Uterus (tissue), 4 donors: ENCODE data around the gene CAMK2D. TPM values are rescaled to one million over a fixed set of nuclear protein-coding genes. Genes with fewer than 3 reads are reported as not detected.

Experiments
- DNase-seq, 2 donors: peaks; one replicate each; pipeline ENCODE4 v3.0.0-alpha.2; 2019 to 2020
- H3K27ac ChIP-seq, 2 donors: fragments of 200-600 bp; sonication (generic); 1 replicate in 1 of 2; 2 replicates in 1 of 2; pipeline ENCODE4 v1.5.1; 2016 to 2018
- H3K27me3 ChIP-seq, 2 donors: fragments of 200-600 bp; sonication (generic); one replicate each; pipeline ENCODE4 v1.5.1; 2018 to 2019; ENCODE audit warnings: control low read depth in 1 of 2
- H3K36me3 ChIP-seq, 2 donors: fragments of 200-600 bp; sonication (generic); one replicate each; pipeline ENCODE4 v1.5.1; 2019; ENCODE audit warnings: control low read depth in 1 of 2
- H3K4me1 ChIP-seq, 2 donors: fragments of 200-600 bp; sonication (generic); one replicate each; pipeline ENCODE4 v1.5.1; 2018 to 2019; ENCODE audit warnings: control low read depth in 1 of 2
- H3K4me3 ChIP-seq, 2 donors: fragments of 200-600 bp; sonication (generic); 1 replicate in 1 of 2; 2 replicates in 1 of 2; pipeline ENCODE4 v1.5.1; 2018 to 2019; ENCODE audit warnings: mild to moderate bottlenecking in 1 of 2
- H3K9me3 ChIP-seq, 2 donors: fragments of 200-600 bp; sonication (generic); one replicate each; pipeline ENCODE4 v1.5.1; 2019; ENCODE audit warnings: control low read depth in 1 of 2
- POLR2A ChIP-seq, 2 donors: fragments of 450-650 bp; IDR thresholded peaks; one replicate each; pipeline ENCODE4 v1.6.1; 2016; ENCODE audit warnings: antibody characterized with exemption in 2 of 2, mild to moderate bottlenecking in 1 of 2, moderate library complexity in 1 of 2
- intact Hi-C: fragments of 100-400 bp; cut with DNase I; formaldehyde crosslinking; loops from one replicate; pipeline ENCODE4 v1.15.1; 2023; ENCODE audit warnings: low total_unique reads
- total RNA-seq, 4 donors: library from RNA; depleted of rRNA in 3 of 4; stranded (reverse); fragments of >200 nt in 3 of 4; gene quantifications; one replicate each; pipeline versions ENCODE4 v1.1.0 to v1.2.4, GENCODE V29; 2014 to 2023
- TF ChIP-seq, protein P1 (sequence below), 4 experiments: fragments of 200-600 bp in 2 of 4; fragments of 450-650 bp in 2 of 4; sonication (generic) in 2 of 4; IDR thresholded peaks; one replicate each; pipeline ENCODE4 v1.5.1; 2016 to 2019; ENCODE audit warnings: antibody characterized with exemption in 4 of 4, mild to moderate bottlenecking in 2 of 4, moderate library complexity in 1 of 4
- donor health status: DM: yes; HTN: yes; CAD: no.

CAMK2D gene
- total RNA-seq, 4 donors from 2014 or later = 41.5 to 95.3 (median 54.3) TPM

DNA sequence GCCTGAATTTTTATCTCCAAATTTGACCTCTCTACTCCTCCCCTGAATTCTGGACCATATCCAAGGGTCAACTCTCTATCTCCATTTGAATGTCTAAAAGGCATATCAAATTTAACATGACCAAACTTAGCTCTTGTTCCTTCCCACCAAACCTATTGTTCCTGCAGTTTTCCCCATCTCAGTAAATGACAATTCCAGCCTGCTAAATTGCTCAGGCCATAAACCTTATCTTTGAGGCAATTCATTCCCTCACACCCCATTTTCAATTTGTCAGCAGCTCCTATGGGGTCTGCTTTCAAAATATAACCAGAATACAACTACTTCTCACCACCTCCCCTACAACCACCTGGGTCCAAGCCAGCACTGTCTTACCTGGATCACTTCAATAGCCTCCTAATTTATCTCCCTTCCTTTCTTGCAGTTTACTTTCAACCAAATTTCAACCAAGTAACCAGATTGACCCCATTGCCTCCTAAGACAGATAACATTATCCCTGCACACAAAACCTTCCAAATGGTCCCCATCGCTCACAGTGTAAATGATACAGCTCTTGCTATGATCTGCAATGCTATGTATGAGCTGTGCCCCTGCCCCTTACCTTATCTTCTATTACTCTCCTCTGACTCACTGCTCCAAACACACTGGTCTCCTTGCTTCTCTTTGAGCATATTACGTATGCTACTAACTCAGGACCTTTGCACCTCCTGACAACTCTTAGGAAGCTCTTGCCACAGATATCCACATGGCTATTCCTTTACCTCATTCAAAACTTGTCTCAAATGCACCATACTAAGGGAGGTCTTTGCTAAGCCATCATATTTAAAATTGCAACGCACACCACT lies 66.0 kb downstream of the CAMK2D start:
- Histone ChIP-seq H3K27ac (no peak overlapping the region), H3K27me3 (no peaks in the 10 kb centered on the region), H3K36me3 (no peaks in the 10 kb centered on the region), H3K4me3 (no peak overlapping the region), H3K4me1 (no peaks in the 10 kb centered on the region), H3K9me3 (no peaks in the 10 kb centered on the region)
- no peak for DNase-seq
- intact Hi-C loops = no loop called here
- TF ChIP-seq, protein P1, sequence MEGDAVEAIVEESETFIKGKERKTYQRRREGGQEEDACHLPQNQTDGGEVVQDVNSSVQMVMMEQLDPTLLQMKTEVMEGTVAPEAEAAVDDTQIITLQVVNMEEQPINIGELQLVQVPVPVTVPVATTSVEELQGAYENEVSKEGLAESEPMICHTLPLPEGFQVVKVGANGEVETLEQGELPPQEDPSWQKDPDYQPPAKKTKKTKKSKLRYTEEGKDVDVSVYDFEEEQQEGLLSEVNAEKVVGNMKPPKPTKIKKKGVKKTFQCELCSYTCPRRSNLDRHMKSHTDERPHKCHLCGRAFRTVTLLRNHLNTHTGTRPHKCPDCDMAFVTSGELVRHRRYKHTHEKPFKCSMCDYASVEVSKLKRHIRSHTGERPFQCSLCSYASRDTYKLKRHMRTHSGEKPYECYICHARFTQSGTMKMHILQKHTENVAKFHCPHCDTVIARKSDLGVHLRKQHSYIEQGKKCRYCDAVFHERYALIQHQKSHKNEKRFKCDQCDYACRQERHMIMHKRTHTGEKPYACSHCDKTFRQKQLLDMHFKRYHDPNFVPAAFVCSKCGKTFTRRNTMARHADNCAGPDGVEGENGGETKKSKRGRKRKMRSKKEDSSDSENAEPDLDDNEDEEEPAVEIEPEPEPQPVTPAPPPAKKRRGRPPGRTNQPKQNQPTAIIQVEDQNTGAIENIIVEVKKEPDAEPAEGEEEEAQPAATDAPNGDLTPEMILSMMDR (IDR thresholded peaks at IDR 0.05) = no peak
- no peak for TF ChIP-seq POLR2A (IDR thresholded peaks at IDR 0.05)

GRCh38 chr4:113694008-113694407 lies 67.5 kb downstream of the CAMK2D start:
- no peaks in the 10 kb centered on the region for H3K4me1 ChIP-seq
- no peaks in the 10 kb centered on the region for H3K36me3 ChIP-seq
- TF ChIP-seq, protein P1 (IDR thresholded peaks at IDR 0.05) = no peak
- no peak for TF ChIP-seq POLR2A (IDR thresholded peaks at IDR 0.05)
- H3K27ac ChIP-seq = no peak overlapping the region
- no peak overlapping the region for H3K4me3 ChIP-seq
- intact Hi-C loops = no loop called here
- H3K9me3 ChIP-seq = no peaks in the 10 kb centered on the region
- H3K27me3 ChIP-seq = no peaks in the 10 kb centered on the region
- DNase-seq = no peak

DNA sequence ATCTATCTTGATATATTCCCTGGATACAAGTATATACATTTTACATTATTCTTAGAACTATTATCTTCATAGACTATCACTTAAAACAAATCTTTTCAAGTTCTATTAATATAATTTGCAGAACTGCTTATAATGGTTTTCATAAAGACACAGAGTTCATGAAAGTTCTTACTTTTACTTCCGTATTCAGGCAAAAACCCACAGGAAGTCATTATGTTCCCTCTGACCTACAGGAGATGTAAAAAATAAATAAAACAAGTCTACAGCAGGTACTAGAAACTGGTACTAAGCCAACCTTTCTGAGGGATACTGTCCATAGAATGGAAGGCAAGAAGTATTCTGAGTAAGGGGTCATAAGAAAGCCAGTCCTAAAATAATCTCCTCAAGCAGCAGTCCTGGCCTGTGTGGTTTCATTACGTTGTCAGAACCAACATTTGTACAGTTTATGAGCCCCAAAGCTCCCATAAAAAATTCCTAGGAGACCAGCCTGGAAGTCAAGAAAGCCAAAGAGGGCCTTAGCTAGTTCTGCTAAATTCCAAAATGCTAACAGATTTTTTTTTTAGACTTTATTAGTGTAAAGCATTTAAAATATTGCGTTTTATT lies 68.6 kb downstream of the CAMK2D start:
- H3K9me3 ChIP-seq = no peaks in the 10 kb centered on the region
- intact Hi-C loops = no loop called here
- DNase-seq = no peak
- peak overlapping the region in 1 of 2 donors; percentile 18 for H3K27ac ChIP-seq
- no peaks in the 10 kb centered on the region for H3K36me3 ChIP-seq
- TF ChIP-seq, protein P1 (IDR thresholded peaks at IDR 0.05) = no peak
- no peak for TF ChIP-seq POLR2A (IDR thresholded peaks at IDR 0.05)
- no peak overlapping the region for H3K4me3 ChIP-seq
- H3K4me1 ChIP-seq = no peaks in the 10 kb centered on the region
- H3K27me3 ChIP-seq = no peaks in the 10 kb centered on the region

- Histone ChIP-seq H3K9me3 (no peaks in the 10 kb centered on the region), H3K4me1 (no peaks in the 10 kb centered on the region), H3K4me3 (no peak overlapping the region), H3K36me3 (no peaks in the 10 kb centered on the region), H3K27ac (no peak overlapping the region), H3K27me3 (no peaks in the 10 kb centered on the region)
- no peak for DNase-seq
- intact Hi-C loops = no loop called here
- TF ChIP-seq, protein P1 (IDR thresholded peaks at IDR 0.05) = no peak
- TF ChIP-seq POLR2A (IDR thresholded peaks at IDR 0.05) = no peak
These were observed 69.9 kb downstream of the CAMK2D start for GRCh38 chr4:113691676-113692075.

DNA sequence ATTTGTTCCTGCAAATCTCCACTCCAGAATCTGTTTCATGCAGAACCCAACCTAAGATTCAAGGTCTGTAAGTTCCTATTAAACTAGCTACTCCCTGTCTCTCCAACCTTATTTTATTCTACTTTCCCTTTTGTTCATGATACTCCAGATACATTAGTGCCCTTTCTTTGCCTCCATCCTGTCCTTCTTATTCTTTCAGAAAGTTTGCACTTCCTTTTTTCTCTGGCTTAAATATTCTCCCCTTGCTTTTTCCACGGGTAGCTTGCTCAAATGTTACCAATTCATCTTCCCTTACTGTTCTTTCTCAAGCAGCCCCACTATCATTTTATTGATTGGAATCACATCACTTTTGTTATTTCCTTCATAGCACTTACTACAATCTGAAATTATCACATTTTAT lies 72.1 kb downstream of the CAMK2D start:
- H3K27me3 ChIP-seq = no peaks in the 10 kb centered on the region
- H3K9me3 ChIP-seq = no peaks in the 10 kb centered on the region
- no peak for DNase-seq
- no peak for TF ChIP-seq POLR2A (IDR thresholded peaks at IDR 0.05)
- TF ChIP-seq, protein P1 (IDR thresholded peaks at IDR 0.05) = no peak
- H3K4me1 ChIP-seq = no peaks in the 10 kb centered on the region
- H3K36me3 ChIP-seq = no peaks in the 10 kb centered on the region
- intact Hi-C loops = no loop called here
- no peak overlapping the region for H3K27ac ChIP-seq
- no peak overlapping the region for H3K4me3 ChIP-seq
